Fibroblast of lung (primary cell): ENCODE results near the gene PRKCH.

Experiments
- EZH2 ChIP-seq: IDR thresholded peaks from 2 replicates; pipeline ENCODE4 v1.5.1; 2012; ENCODE audit warnings: low read length, control low read depth, mild to moderate bottlenecking; ENCODE audit errors: missing control alignments
- TF ChIP-seq, protein P1 (sequence below), 2 donors: IDR thresholded peaks in 1 of 2; conservative IDR thresholded peaks in 1 of 2; 1 replicate in 1 of 2; 2 replicates in 1 of 2; pipeline ENCODE4 v1.5.1; 2011 to 2012; ENCODE audit warnings: low read length in 2 of 2, control low read depth in 1 of 2, inconsistent platforms in 1 of 2, low read depth in 1 of 2, mild to moderate bottlenecking in 1 of 2

DNA sequence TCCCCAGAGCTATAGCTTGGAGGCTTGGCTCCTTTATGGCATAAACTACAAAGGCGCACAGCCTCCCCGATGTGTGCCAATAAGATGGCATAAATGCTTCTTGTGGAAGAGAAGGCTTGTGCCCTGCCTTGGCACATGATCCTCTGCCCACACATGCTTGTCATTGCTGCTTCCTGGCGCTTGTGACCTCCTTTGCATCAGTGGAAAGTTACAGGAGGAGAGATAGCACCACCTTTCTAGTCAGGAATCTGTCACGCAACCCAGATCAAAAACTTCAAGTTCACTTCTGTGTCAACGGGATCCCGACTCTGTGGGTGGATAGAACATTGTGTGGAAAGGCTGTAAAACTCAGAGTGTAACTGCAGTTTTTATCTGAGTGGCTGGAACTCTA, 190.2 kb downstream of the PRKCH start:
- TF ChIP-seq, protein P1, sequence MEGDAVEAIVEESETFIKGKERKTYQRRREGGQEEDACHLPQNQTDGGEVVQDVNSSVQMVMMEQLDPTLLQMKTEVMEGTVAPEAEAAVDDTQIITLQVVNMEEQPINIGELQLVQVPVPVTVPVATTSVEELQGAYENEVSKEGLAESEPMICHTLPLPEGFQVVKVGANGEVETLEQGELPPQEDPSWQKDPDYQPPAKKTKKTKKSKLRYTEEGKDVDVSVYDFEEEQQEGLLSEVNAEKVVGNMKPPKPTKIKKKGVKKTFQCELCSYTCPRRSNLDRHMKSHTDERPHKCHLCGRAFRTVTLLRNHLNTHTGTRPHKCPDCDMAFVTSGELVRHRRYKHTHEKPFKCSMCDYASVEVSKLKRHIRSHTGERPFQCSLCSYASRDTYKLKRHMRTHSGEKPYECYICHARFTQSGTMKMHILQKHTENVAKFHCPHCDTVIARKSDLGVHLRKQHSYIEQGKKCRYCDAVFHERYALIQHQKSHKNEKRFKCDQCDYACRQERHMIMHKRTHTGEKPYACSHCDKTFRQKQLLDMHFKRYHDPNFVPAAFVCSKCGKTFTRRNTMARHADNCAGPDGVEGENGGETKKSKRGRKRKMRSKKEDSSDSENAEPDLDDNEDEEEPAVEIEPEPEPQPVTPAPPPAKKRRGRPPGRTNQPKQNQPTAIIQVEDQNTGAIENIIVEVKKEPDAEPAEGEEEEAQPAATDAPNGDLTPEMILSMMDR (conservative IDR thresholded peaks at IDR 0.05 in 1 of 2, IDR thresholded peaks at IDR 0.05 in 1 of 2; ENCODE audit: low read depth in 1 of 2, low read length in 2 of 2) = no peak
- TF ChIP-seq EZH2 = no peak
